Ascending aorta (tissue), 2 donors: ENCODE measurements around the gene CTIF. TPM values are rescaled to one million over a fixed set of nuclear protein-coding genes. Genes with fewer than 3 reads are reported as not detected.

ENCODE experiments used
- DNase-seq, 2 donors: peaks; one replicate each; pipeline ENCODE4 v3.0.0-alpha.2; 2019; ENCODE audit warnings: low spot score in 2 of 2
- H3K27ac ChIP-seq, 2 donors: fragments of 200-600 bp; sonication (generic); one replicate each; pipeline ENCODE4 v1.5.1; 2016 to 2017; ENCODE audit warnings: mild to moderate bottlenecking in 1 of 2
- H3K27me3 ChIP-seq: fragments of 200-600 bp; sonication (generic); one replicate; pipeline ENCODE4 v1.5.1; 2017
- H3K36me3 ChIP-seq, 2 donors: fragments of 200-600 bp; sonication (generic); one replicate each; pipeline ENCODE4 v1.5.1; 2016
- H3K4me1 ChIP-seq, 2 donors: fragments of 200-600 bp; sonication (generic); one replicate each; pipeline ENCODE4 v1.5.1; 2016 to 2017; ENCODE audit warnings: mild to moderate bottlenecking in 1 of 2
- H3K4me3 ChIP-seq, 2 donors: fragments of 200-600 bp; sonication (generic); one replicate each; pipeline ENCODE4 v1.5.1; 2016 to 2017; ENCODE audit warnings: mild to moderate bottlenecking in 1 of 2
- H3K9me3 ChIP-seq, 2 donors: fragments of 200-600 bp; sonication (generic); one replicate each; pipeline ENCODE4 v1.5.1; 2016
- intact Hi-C: fragments of 100-400 bp; cut with DNase I; formaldehyde crosslinking; loops from one replicate; pipeline ENCODE4 v1.15.1; 2023
- total RNA-seq: library from RNA; depleted of rRNA; stranded (reverse); fragments of >200 nt; gene quantifications from one replicate; pipeline ENCODE4 v1.1.0, GENCODE V29; 2016
- TF ChIP-seq, protein P1 (sequence below), 3 experiments: fragments of 200-600 bp in 2 of 3; fragments of 450-650 bp in 1 of 3; sonication (generic) in 2 of 3; IDR thresholded peaks; one replicate each; pipeline ENCODE4 v1.5.1; 2016 to 2019; ENCODE audit warnings: antibody characterized with exemption in 3 of 3, mild to moderate bottlenecking in 1 of 3, moderate library complexity in 1 of 3

The CTIF gene
- total RNA-seq, 1 donor from 2014 or later, result 55.3 TPM

- DNase-seq, result peak in 1 of 2 donors; percentile 83
- H3K9me3 ChIP-seq, result no peaks in the 10 kb centered on the region
- TF ChIP-seq, protein P1, sequence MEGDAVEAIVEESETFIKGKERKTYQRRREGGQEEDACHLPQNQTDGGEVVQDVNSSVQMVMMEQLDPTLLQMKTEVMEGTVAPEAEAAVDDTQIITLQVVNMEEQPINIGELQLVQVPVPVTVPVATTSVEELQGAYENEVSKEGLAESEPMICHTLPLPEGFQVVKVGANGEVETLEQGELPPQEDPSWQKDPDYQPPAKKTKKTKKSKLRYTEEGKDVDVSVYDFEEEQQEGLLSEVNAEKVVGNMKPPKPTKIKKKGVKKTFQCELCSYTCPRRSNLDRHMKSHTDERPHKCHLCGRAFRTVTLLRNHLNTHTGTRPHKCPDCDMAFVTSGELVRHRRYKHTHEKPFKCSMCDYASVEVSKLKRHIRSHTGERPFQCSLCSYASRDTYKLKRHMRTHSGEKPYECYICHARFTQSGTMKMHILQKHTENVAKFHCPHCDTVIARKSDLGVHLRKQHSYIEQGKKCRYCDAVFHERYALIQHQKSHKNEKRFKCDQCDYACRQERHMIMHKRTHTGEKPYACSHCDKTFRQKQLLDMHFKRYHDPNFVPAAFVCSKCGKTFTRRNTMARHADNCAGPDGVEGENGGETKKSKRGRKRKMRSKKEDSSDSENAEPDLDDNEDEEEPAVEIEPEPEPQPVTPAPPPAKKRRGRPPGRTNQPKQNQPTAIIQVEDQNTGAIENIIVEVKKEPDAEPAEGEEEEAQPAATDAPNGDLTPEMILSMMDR (IDR thresholded peaks at IDR 0.05), result no peak
- H3K4me1 ChIP-seq, result peaks cover 25 to 57% of the 10 kb centered on the region in 2 donors
- no peaks in the 10 kb centered on the region for H3K27me3 ChIP-seq
- intact Hi-C loops, result loop anchor here (5.0 kb wide), 1 partner anchor 58 kb away; no protein-coding TSS in a partner anchor
- H3K4me3 ChIP-seq, result no peak overlapping the region
- H3K36me3 ChIP-seq, result no peaks in the 10 kb centered on the region
- H3K27ac ChIP-seq, result peak overlapping the region; percentile 80 to 84
Measured at GRCh38 chr18:48740068-48740440, 201.2 kb downstream of the CTIF start.

DNA sequence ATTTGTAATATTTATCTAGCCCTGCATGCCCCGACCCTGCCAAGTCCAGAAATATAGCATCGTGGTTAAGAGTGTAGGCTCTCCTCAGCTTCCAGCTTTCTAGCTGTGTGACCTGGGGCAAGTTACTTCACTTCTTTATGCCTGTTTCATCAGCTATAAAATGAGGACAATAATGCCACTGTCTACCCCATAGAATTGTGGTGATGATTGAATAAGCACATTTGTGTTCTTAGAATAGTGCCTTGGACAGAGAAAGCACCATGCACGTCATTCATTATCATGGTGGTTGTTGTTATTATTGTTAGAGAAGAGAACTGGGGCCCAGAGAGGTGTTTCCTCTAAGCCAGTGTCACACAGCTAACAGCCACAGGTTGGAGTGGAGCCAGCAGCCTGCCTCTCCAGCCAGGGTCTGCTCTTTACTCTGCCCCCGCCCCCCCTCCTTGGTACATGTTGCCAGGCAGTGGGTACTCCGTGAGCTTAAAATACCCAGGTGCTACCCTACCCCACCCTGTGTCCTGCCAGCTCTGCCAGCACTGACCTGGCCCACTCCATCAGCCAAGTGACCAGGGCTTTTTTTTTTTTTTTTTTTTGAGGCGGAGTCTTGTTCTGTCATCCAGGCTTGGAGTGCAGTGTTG is 202.1 kb downstream of the CTIF start:
- TF ChIP-seq, protein P1 (IDR thresholded peaks at IDR 0.05), result no peak
- no peak for DNase-seq
- intact Hi-C loops, result loop anchor here (5.0 kb wide), 1 partner anchor 59 kb away; no protein-coding TSS in a partner anchor
- no peaks in the 10 kb centered on the region for H3K9me3 ChIP-seq
- H3K36me3 ChIP-seq, result no peaks in the 10 kb centered on the region
- H3K4me1 ChIP-seq, result peaks cover 25 to 61% of the 10 kb centered on the region in 2 donors
- peak overlapping the region; percentile 80 to 84 for H3K27ac ChIP-seq
- no peaks in the 10 kb centered on the region for H3K27me3 ChIP-seq
- no peak overlapping the region for H3K4me3 ChIP-seq

DNA sequence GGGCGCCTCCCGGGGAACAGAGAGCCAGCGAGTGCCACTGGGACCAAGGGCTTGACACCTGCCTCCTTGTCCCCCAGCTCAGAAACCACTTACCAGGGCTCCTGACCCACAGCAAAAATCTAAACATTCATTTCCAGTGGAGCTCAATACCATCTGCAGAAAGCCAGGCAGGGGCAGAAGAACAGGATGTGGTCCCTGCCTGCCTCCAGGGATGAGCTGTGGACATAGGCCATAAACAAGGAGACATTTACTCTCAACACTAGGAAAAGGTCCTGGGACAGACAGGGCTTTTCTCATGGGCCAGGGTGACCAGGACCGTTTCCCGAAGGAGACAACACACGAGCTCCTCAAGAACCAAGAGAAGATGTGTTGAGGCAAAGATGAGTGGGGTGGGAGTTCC is 203.0 kb downstream of the CTIF start:
- Histone ChIP-seq H3K27ac (peak overlapping the region; percentile 80 to 84), H3K27me3 (no peaks in the 10 kb centered on the region), H3K36me3 (no peaks in the 10 kb centered on the region), H3K4me3 (no peak overlapping the region), H3K4me1 (peaks cover 25 to 61% of the 10 kb centered on the region in 2 donors), H3K9me3 (no peaks in the 10 kb centered on the region)
- no peak for DNase-seq
- intact Hi-C loops, result loop anchor here (5.0 kb wide), 1 partner anchor 60 kb away; no protein-coding TSS in a partner anchor
- TF ChIP-seq, protein P1 (IDR thresholded peaks at IDR 0.05), result no peak

DNA sequence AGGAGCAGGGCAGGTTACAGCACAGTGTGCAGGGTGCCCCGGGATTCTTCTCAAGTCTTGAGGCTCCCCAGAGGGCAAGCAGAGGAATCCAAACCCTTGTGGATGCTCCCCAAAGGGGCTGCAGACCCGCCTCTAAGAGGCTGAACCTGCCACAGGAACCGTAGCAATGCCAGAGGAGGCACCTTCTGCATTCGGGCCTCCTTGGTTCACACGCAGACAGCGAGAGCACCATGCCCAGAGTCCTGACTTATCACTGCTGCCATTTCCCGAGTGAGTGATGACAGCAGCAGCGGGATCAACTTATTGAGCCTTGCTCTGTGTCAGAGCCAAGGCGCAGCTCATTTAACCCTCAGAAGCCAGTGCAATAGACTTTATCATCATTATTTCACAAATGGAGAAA is 203.5 kb downstream of the CTIF start:
- Histone ChIP-seq H3K27me3 (no peaks in the 10 kb centered on the region), H3K4me1 (peaks cover 25 to 61% of the 10 kb centered on the region in 2 donors), H3K4me3 (no peak overlapping the region), H3K9me3 (no peaks in the 10 kb centered on the region), H3K36me3 (no peaks in the 10 kb centered on the region), H3K27ac (peak overlapping the region; percentile 80 to 84)
- no peak for DNase-seq
- TF ChIP-seq, protein P1 (IDR thresholded peaks at IDR 0.05), result no peak
- intact Hi-C loops, result loop anchor here (5.0 kb wide), 1 partner anchor 60 kb away; no protein-coding TSS in a partner anchor

GRCh38 chr18:48742706-48743475 is 204.1 kb downstream of the CTIF start:
- H3K27ac ChIP-seq, result peak overlapping the region; percentile 80 to 84
- peak; percentile 60 to 84 for DNase-seq

More at GRCh38 chr18:48742706-48743475, 204.1 kb downstream of the CTIF start:
- H3K4me3 ChIP-seq, result peak overlapping the region in 1 of 2 donors; percentile 29
- H3K9me3 ChIP-seq, result no peaks in the 10 kb centered on the region
- TF ChIP-seq, protein P1 (IDR thresholded peaks at IDR 0.05), result no peak
- no peaks in the 10 kb centered on the region for H3K27me3 ChIP-seq
- H3K4me1 ChIP-seq, result peaks cover 25 to 61% of the 10 kb centered on the region in 2 donors
- H3K36me3 ChIP-seq, result no peaks in the 10 kb centered on the region
- intact Hi-C loops, result loop anchor here (5.0 kb wide), 1 partner anchor 61 kb away; no protein-coding TSS in a partner anchor
